Vagina (tissue), 2 donors: ENCODE data around the gene PRRG4. TPM values are rescaled to one million over a fixed set of nuclear protein-coding genes. Genes with fewer than 3 reads are reported as not detected.
"Not testable (repeated sequence)": the region's sequence is repeated elsewhere in the genome, so short reads cannot be mapped to it uniquely, and the experiment has no call there.

ENCODE experiments used
- DNase-seq, 2 donors: peaks; one replicate each; pipeline ENCODE4 v3.0.0-alpha.2; 2017; ENCODE audit errors: extremely low spot score in 2 of 2
- H3K27ac ChIP-seq: fragments of 200-600 bp; sonication (generic); one replicate; pipeline ENCODE4 v1.5.1; 2019
- H3K27me3 ChIP-seq: fragments of 200-600 bp; sonication (generic); one replicate; pipeline ENCODE4 v1.5.1; 2019
- H3K36me3 ChIP-seq, 2 donors: fragments of 200-600 bp; sonication (generic); one replicate each; pipeline ENCODE4 v1.5.1; 2017 to 2019
- H3K4me1 ChIP-seq: fragments of 200-600 bp; sonication (generic); one replicate; pipeline ENCODE4 v1.5.1; 2019
- H3K4me3 ChIP-seq, 2 donors: fragments of 200-600 bp; sonication (generic); 1 replicate in 1 of 2; 2 replicates in 1 of 2; pipeline ENCODE4 v1.5.1; 2016 to 2019
- H3K9me3 ChIP-seq: fragments of 200-600 bp; sonication (generic); one replicate; pipeline ENCODE4 v1.5.1; 2019
- POLR2A ChIP-seq, 2 donors: fragments of 450-650 bp; IDR thresholded peaks; one replicate each; pipeline ENCODE4 v1.6.1; 2017; ENCODE audit warnings: antibody characterized with exemption in 2 of 2, mild to moderate bottlenecking in 2 of 2, moderate library complexity in 2 of 2
- POLR2AphosphoS5 ChIP-seq, 2 donors: sonication (generic); formaldehyde crosslinking; IDR thresholded peaks; one replicate each; pipeline ENCODE4 v1.9.0; 2017; ENCODE audit warnings: antibody characterized with exemption in 2 of 2, mild to moderate bottlenecking in 2 of 2, low read depth in 1 of 2; ENCODE audit not compliant: insufficient read depth in 1 of 2
- intact Hi-C: fragments of 100-400 bp; cut with DNase I; formaldehyde crosslinking; loops from one replicate; pipeline ENCODE4 v1.15.1; 2023
- total RNA-seq: library from RNA; depleted of rRNA; stranded (reverse); fragments of >200 nt; gene quantifications from one replicate; pipeline ENCODE4 v1.2.3, GENCODE V29; 2016
- TF ChIP-seq, protein P1 (sequence below), 3 experiments: fragments of 450-650 bp in 2 of 3; fragments of 200-600 bp in 1 of 3; sonication (generic) in 1 of 3; IDR thresholded peaks; one replicate each; pipeline ENCODE4 v1.5.1; 2017 to 2019; ENCODE audit warnings: antibody characterized with exemption in 3 of 3, mild to moderate bottlenecking in 2 of 3, moderate library complexity in 2 of 3

The PRRG4 gene
- total RNA-seq, 1 donor from 2014 or later = 21.1 TPM

DNA sequence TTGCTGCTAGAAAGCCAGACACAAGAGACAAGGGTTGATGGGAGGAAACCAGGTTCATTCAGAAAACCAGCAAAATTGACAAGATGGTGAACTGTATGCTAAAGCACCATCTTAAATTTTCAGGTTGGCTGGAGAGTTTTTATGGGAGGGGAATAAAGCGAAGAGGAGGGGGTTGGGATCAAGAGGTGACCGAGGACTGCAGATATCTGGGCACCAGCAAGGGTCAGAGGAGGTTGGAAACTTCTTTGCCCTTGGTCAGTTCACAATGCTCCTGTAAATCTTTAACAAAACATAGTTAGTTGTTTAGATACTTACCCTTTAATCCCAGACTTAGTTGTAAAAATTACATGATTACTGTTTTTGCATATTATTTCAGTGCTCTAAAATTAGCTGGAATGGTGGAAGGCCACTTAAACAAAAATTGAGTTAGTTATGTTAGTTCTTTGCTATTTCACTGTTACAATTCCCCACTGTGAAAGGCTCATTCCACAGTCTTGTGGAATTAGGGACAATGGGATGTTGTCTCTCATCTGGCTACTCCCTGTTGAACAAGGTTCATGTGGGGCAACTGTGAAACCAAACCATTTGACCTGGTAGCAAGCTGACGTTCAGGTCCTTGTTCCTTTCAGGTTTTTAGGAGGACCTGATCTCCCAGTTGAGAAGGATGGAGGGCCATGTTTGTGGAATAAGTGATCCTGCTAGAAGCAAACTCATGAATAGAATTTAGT lies 32.3 kb downstream of the PRRG4 start:
- Histone ChIP-seq H3K27me3 (no peaks in the 10 kb centered on the region), H3K9me3 (no peaks in the 10 kb centered on the region), H3K4me3 (no peak overlapping the region), H3K36me3 (no peaks in the 10 kb centered on the region), H3K4me1 (no peaks in the 10 kb centered on the region), H3K27ac (no peak overlapping the region)
- no peak for DNase-seq
- TF ChIP-seq, protein P1, sequence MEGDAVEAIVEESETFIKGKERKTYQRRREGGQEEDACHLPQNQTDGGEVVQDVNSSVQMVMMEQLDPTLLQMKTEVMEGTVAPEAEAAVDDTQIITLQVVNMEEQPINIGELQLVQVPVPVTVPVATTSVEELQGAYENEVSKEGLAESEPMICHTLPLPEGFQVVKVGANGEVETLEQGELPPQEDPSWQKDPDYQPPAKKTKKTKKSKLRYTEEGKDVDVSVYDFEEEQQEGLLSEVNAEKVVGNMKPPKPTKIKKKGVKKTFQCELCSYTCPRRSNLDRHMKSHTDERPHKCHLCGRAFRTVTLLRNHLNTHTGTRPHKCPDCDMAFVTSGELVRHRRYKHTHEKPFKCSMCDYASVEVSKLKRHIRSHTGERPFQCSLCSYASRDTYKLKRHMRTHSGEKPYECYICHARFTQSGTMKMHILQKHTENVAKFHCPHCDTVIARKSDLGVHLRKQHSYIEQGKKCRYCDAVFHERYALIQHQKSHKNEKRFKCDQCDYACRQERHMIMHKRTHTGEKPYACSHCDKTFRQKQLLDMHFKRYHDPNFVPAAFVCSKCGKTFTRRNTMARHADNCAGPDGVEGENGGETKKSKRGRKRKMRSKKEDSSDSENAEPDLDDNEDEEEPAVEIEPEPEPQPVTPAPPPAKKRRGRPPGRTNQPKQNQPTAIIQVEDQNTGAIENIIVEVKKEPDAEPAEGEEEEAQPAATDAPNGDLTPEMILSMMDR (IDR thresholded peaks at IDR 0.05) = no peak
- no peak for TF ChIP-seq POLR2A (IDR thresholded peaks at IDR 0.05)
- no peak for TF ChIP-seq POLR2AphosphoS5 (IDR thresholded peaks at IDR 0.05; ENCODE audit: insufficient read depth in 1 of 2, low read depth in 1 of 2)
- intact Hi-C loops = no loop called here

DNA sequence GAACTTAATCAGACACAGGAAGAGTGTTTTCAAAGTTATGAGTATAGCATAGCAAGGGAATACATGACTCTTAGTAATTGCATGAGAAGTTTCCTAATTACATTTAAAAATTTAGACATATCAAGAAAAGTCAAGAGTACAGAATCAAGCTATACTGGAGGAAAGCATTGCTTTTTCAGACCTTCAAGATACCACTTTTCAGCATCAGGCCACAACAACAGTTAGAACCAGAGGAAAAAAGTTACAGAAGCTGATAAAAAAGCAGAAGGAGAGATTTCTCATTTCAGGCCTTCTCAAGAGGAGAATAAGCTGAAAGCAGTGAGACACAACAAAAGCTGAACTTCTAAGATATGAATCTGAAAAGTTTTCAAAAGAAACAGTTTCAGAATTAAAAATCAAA lies 34.8 kb downstream of the PRRG4 start:
- H3K9me3 ChIP-seq = no peaks in the 10 kb centered on the region
- H3K4me1 ChIP-seq = no peaks in the 10 kb centered on the region
- H3K4me3 ChIP-seq = no peak overlapping the region
- no peak for DNase-seq
- no peak overlapping the region for H3K27ac ChIP-seq
- no peaks in the 10 kb centered on the region for H3K27me3 ChIP-seq
- intact Hi-C loops = no loop called here
- H3K36me3 ChIP-seq = no peaks in the 10 kb centered on the region
- TF ChIP-seq POLR2AphosphoS5 (IDR thresholded peaks at IDR 0.05; ENCODE audit: insufficient read depth in 1 of 2, low read depth in 1 of 2) (no peak), POLR2A (IDR thresholded peaks at IDR 0.05) (no peak)
- TF ChIP-seq, protein P1 (IDR thresholded peaks at IDR 0.05) = no peak

DNA sequence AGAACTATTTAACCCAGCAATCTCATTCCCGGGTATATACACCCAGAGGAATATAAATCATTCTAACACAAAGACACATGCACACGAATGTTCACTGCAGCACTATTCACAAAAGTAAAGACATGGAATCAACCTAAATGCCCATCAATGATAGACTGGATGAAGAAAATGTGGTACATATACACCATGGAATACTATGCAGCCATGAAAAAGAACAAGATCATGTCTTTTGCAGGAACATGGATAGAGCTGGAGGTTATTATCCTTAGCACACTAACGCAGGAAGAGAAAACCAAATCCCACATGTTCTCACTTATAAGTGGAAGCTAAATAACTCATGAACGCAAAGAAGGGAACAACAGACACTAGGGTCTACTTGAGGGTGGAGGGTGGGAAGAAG lies 39.0 kb downstream of the PRRG4 start:
- H3K36me3 ChIP-seq, H3K27me3 ChIP-seq, H3K4me1 ChIP-seq, DNase-seq, H3K4me3 ChIP-seq, H3K9me3 ChIP-seq, H3K27ac ChIP-seq, intact Hi-C loops: not testable (repeated sequence)

DNA sequence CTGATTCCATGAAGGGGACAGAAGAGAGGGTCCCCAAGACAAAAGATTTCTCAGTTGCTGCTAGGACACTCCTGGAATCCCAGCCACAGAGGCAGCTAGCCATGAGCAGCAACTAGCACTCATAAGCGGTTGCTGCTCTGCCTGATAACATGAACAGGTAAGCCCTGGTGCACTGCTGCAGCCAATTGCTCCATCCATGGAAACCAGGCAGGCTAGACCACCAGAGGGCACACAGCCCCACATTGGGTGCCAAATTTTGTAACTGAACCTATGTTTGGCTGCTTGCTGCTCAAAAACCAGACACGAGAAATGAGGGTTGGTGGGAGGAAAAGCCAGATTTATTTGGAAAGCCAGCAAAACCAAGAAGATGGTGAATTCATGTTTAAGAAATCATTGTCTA lies 40.9 kb downstream of the PRRG4 start:
- intact Hi-C loops = no loop called here
- H3K36me3 ChIP-seq = no peaks in the 10 kb centered on the region
- no peaks in the 10 kb centered on the region for H3K9me3 ChIP-seq
- DNase-seq = no peak
- H3K4me1 ChIP-seq = no peaks in the 10 kb centered on the region
- H3K27ac ChIP-seq = no peak overlapping the region
- H3K4me3 ChIP-seq = no peak overlapping the region
- TF ChIP-seq, protein P1 (IDR thresholded peaks at IDR 0.05) = no peak
- TF ChIP-seq POLR2AphosphoS5 (IDR thresholded peaks at IDR 0.05; ENCODE audit: insufficient read depth in 1 of 2, low read depth in 1 of 2) = no peak
- no peak for TF ChIP-seq POLR2A (IDR thresholded peaks at IDR 0.05)
- no peaks in the 10 kb centered on the region for H3K27me3 ChIP-seq

DNA sequence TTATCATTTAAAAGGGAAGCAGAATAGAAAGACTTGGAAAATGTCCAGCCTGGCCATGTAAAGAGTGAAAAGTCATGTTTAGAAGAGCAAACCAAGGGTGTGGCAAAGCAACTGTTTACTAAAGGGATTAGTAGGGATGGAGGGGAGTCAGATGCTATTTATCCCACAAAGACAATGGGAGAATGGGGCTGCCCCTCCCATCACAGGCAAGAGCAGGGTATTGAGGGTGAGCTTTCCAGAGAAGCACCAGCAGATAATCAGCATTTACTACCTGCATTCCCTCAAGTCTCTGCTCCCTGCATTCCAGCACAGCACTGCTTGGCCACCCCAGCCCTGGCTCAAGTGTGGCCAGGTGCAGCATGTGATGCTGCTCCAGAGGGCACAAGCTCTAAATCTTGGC lies 44.4 kb downstream of the PRRG4 start:
- Histone ChIP-seq H3K4me1 (no peaks in the 10 kb centered on the region), H3K4me3 (no peak overlapping the region), H3K27me3 (no peaks in the 10 kb centered on the region), H3K9me3 (no peaks in the 10 kb centered on the region), H3K27ac (no peak overlapping the region), H3K36me3 (no peaks in the 10 kb centered on the region)
- TF ChIP-seq, protein P1 (IDR thresholded peaks at IDR 0.05) = no peak
- no peak for TF ChIP-seq POLR2AphosphoS5 (IDR thresholded peaks at IDR 0.05; ENCODE audit: insufficient read depth in 1 of 2, low read depth in 1 of 2)
- no peak for TF ChIP-seq POLR2A (IDR thresholded peaks at IDR 0.05)
- no peak for DNase-seq
- intact Hi-C loops = no loop called here
